Measurements from ENCODE around the gene IRAK3. TPM values are rescaled to one million over a fixed set of nuclear protein-coding genes. Genes with fewer than 3 reads are reported as not detected.

IRAK3 gene
- total RNA-seq (2022; extraction: Qiagen RNA extraction) = 0.16 to 0.28 TPM (median 0.18 TPM) in 5 replicates

GRCh38 chr12:66188584-66189485, at the start of gene IRAK3:
TSS of gene IRAK3 (plus strand) at chr12:66189214. CDS start at chr12:66189300, 86 bp downstream.

GRCh38 chr12:66169221-66170170, 19.5 kb upstream of the IRAK3 start, which contains the start of gene TMBIM4:
TSS of gene TMBIM4 (minus strand) at chr12:66169996. CDS start at chr12:66169951, 45 bp downstream.

GRCh38 chr12:66301944-66302826, 113.2 kb downstream of the IRAK3 start, which contains the start of gene HELB:
TSS of gene HELB (plus strand) at chr12:66302493. CDS start at chr12:66302604, 111 bp downstream.

Other genes with a start within 250 kb of the IRAK3 start
- gene LLPH, start 58.5 kb upstream of the IRAK3 start, total RNA-seq (2022; extraction: Qiagen RNA extraction) = 50.1 to 64.2 TPM (median 54.4 TPM) in 5 replicates
- 50.0 to 64.3 TPM (median 51.5 TPM) in 5 replicates for gene TMBIM4, start 19.2 kb upstream of the IRAK3 start, total RNA-seq (2022; extraction: Qiagen RNA extraction)
- gene HELB, start 113.3 kb downstream of the IRAK3 start, total RNA-seq (2022; extraction: Qiagen RNA extraction) = 1.2 to 1.8 TPM (median 1.5 TPM) in 5 replicates

Measured in A549 treated with CORT108297 at 1 μM for 4 hours (cell line).